ENCODE results near the gene ALKAL2. TPM values are rescaled to one million over a fixed set of nuclear protein-coding genes. Genes with fewer than 3 reads are reported as not detected.

ALKAL2 gene
- total RNA-seq, 4 donors from 2014 or later = 1.6 to 9.1 (median 3.6) TPM; not detected in 1

DNA sequence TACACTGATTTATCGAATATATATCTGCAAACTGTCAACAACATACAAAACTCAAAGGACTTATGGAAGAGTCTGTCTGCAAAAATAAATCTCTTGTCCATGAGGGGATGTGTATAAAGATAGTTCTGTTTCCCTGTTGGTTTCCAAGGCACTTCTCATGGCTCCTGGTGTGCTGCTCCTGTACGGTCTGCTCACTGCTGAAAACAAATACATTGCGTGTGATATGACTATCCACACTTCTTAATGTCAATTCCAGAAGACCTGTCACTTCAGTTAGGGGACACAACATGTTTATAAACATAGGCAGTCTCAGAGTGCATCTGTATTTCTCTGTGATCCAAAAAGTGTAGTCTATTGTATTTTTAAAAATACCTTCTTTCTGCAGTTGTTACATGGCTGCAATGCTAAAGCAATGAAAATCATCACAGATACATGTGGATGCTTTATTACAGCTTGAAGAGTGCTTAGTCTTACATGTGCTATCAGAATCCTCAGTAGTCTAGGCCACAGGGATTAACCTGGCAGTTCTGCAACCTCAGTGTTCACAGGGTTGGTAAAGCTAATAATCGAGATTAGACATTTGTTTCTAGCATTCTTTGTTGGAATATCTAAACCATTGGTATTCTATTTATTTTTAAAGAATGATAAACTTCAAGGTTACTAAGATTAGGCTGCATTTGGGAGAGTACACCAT lies 7.8 kb downstream of the ALKAL2 start:
- H3K27me3 ChIP-seq = no peaks in the 10 kb centered on the region
- H3K4me1 ChIP-seq = peaks cover 0 to 6% (median 0%) of the 10 kb centered on the region in 4 donors
- H3K9me3 ChIP-seq = no peaks in the 10 kb centered on the region
- no peak overlapping the region for H3K4me3 ChIP-seq
- H3K36me3 ChIP-seq = peaks cover 0 to 65% (median 0%) of the 10 kb centered on the region in 3 donors
- no peak overlapping the region for H3K27ac ChIP-seq
- no peak for DNase-seq
- TF ChIP-seq POLR2A (IDR thresholded peaks at IDR 0.05) = no peak
- TF ChIP-seq, protein P1, sequence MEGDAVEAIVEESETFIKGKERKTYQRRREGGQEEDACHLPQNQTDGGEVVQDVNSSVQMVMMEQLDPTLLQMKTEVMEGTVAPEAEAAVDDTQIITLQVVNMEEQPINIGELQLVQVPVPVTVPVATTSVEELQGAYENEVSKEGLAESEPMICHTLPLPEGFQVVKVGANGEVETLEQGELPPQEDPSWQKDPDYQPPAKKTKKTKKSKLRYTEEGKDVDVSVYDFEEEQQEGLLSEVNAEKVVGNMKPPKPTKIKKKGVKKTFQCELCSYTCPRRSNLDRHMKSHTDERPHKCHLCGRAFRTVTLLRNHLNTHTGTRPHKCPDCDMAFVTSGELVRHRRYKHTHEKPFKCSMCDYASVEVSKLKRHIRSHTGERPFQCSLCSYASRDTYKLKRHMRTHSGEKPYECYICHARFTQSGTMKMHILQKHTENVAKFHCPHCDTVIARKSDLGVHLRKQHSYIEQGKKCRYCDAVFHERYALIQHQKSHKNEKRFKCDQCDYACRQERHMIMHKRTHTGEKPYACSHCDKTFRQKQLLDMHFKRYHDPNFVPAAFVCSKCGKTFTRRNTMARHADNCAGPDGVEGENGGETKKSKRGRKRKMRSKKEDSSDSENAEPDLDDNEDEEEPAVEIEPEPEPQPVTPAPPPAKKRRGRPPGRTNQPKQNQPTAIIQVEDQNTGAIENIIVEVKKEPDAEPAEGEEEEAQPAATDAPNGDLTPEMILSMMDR (IDR thresholded peaks at IDR 0.05) = no peak

GRCh38 chr2:279366-279765 lies 8.5 kb downstream of the ALKAL2 start:
- TF ChIP-seq, protein P1 (IDR thresholded peaks at IDR 0.05) = no peak
- TF ChIP-seq POLR2A (IDR thresholded peaks at IDR 0.05) = no peak
- H3K27ac ChIP-seq = no peak overlapping the region

DNA sequence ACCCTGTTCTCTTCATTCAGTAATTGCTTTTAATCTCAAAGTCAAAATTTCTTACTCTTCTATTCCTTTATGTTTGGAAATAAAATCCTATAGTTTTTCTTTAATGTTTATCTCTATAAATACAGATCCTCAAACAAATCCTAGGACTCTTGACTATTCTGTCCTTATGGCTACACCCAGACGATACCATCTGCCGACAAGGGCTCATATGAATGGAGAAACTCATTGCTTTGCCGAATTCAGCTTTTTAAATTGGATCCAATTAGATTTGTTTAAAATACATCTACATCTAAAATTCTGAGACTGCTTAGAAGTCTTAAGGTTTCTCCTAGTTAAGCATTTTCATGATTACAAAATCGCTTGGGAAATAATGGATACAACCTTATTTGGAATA lies 9.0 kb downstream of the ALKAL2 start:
- Histone ChIP-seq H3K36me3 (peaks cover 0 to 68% (median 0%) of the 10 kb centered on the region in 3 donors), H3K9me3 (no peaks in the 10 kb centered on the region), H3K27ac (no peak overlapping the region), H3K4me3 (no peak overlapping the region), H3K4me1 (no peaks in the 10 kb centered on the region), H3K27me3 (no peaks in the 10 kb centered on the region)
- TF ChIP-seq, protein P1 (IDR thresholded peaks at IDR 0.05) = no peak
- TF ChIP-seq POLR2A (IDR thresholded peaks at IDR 0.05) = no peak
- DNase-seq = no peak

More at GRCh38 chr2:279366-279765, 8.5 kb downstream of the ALKAL2 start:
- no peaks in the 10 kb centered on the region for H3K9me3 ChIP-seq
- peaks cover 0 to 65% (median 0%) of the 10 kb centered on the region in 3 donors for H3K36me3 ChIP-seq
- H3K4me3 ChIP-seq = no peak overlapping the region
- H3K4me1 ChIP-seq = no peaks in the 10 kb centered on the region
- DNase-seq = no peak
- no peaks in the 10 kb centered on the region for H3K27me3 ChIP-seq

- Histone ChIP-seq H3K4me3 (no peak overlapping the region), H3K36me3 (peaks cover 0 to 73% (median 0%) of the 10 kb centered on the region in 3 donors), H3K9me3 (no peaks in the 10 kb centered on the region), H3K27me3 (no peaks in the 10 kb centered on the region), H3K4me1 (no peaks in the 10 kb centered on the region), H3K27ac (no peak overlapping the region)
- no peak for TF ChIP-seq POLR2A (IDR thresholded peaks at IDR 0.05)
- DNase-seq = no peak
Measured at GRCh38 chr2:278312-278926, 9.5 kb downstream of the ALKAL2 start.

- no peaks in the 10 kb centered on the region for H3K27me3 ChIP-seq
- H3K27ac ChIP-seq = no peak overlapping the region
- H3K9me3 ChIP-seq = no peaks in the 10 kb centered on the region
- H3K4me1 ChIP-seq = no peaks in the 10 kb centered on the region
- H3K36me3 ChIP-seq = peaks cover 0 to 57% (median 0%) of the 10 kb centered on the region in 3 donors
- no peak for TF ChIP-seq POLR2A (IDR thresholded peaks at IDR 0.05)
- TF ChIP-seq, protein P1 (IDR thresholded peaks at IDR 0.05) = no peak
- no peak for DNase-seq
- no peak overlapping the region for H3K4me3 ChIP-seq
Measured at GRCh38 chr2:275466-275865, 12.4 kb downstream of the ALKAL2 start.

DNA sequence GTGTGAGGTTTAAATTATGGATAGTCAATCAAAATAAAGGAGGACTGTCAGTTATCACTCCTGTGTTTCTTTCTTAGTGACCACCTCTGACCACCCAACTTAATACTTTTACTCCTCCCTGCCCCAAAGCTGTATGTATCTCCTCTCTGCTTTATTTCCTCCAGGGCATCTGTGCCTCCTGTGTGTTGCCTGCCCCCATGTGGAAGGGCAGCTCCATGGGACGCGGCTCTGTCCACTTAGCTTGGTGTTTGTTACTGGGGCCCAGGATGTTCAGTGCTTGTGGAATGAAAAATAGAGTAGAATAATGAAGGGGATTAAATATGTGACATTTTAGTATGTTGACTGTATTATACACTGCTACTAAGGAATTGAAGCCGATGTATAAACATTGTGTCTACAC lies 13.4 kb downstream of the ALKAL2 start:
- Histone ChIP-seq H3K4me1 (peaks cover 0 to 5% (median 0%) of the 10 kb centered on the region in 4 donors), H3K27me3 (no peaks in the 10 kb centered on the region), H3K4me3 (no peak overlapping the region), H3K9me3 (no peaks in the 10 kb centered on the region), H3K36me3 (peaks cover 0 to 48% (median 0%) of the 10 kb centered on the region in 3 donors), H3K27ac (no peak overlapping the region)
- no peak for DNase-seq
- no peak for TF ChIP-seq POLR2A (IDR thresholded peaks at IDR 0.05)
- TF ChIP-seq, protein P1 (IDR thresholded peaks at IDR 0.05) = peak in 1 of 6 experiments; percentile 10
